Measurements from ENCODE around the gene WBP11.

- no peak for TF ChIP-seq EZH2 (IDR thresholded peaks at IDR 0.05; ENCODE audit: borderline replicate concordance, low read length)
- no peak for TF ChIP-seq CTCF (IDR thresholded peaks at IDR 0.05; ENCODE audit: low read length)
These were observed 23.8 kb upstream of the WBP11 start for GRCh38 chr12:14827043-14827442.

All from OCI-LY1 (cell line).